A172 (cell line): ENCODE results near the gene ANXA9. TPM values are rescaled to one million over a fixed set of nuclear protein-coding genes. Genes with fewer than 3 reads are reported as not detected.

ENCODE experiments used
- DNase-seq: peaks from one replicate; pipeline ENCODE4 v3.0.0-alpha.2; 2015; ENCODE audit warnings: low spot score
- total RNA-seq: library from RNA; depleted of rRNA; stranded (reverse); fragments of >200 nt; shearing (Covaris generic); gene quantifications from 2 replicates; pipeline ENCODE4 v1.2.3, GENCODE V29; 2014

ANXA9 gene
- total RNA-seq, 1 experiment from 2014 or later = 20.6 TPM

DNA sequence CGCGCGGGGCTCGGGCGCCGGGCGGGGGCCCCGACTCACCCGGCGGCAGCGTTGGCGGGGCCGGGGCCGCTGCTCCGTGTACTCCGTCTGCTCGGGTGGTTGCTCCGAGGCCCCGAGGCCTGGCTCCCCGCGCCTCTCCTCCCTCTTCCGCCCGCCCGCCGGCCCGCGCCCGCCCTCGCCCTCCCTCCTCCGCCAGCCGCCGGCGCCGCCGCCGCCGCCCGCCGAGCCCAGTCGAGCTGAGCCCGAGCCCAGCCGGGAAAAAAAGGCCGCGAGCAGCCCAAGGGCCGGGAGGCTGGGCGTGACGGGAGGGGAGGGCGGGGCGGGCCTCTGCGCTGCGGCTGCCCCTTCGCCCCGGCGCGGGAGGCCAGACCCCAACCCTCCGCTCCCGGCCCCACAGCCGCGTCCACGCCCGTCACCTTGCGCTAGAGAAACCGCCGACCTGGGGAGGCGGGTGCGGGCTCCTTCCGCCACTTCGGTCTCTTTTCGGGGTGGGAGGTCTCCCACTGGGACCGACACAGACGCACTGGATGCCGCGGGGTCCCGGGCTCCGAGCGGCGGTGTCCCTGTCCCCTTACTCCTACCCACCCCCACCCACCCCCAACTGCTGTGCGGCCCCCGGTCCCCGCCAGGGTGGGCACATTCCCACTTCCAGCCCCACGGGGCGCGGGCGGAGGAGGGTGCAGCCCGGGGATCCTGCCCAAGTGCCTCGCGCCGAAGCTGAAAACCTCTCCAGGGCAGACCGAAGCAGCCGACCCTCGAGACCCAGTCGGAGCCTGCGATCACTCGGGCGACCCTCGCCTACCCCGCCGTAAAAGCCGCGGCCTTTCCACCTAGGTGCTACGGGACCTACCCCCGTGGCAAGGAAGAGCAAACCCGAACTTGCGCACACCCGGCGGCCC, 7.3 kb upstream of the ANXA9 start, which contains the start of gene CERS2:
TSS of gene CERS2 (minus strand) at position 256 of the 899 bp plus-strand sequence. CDS start 5,745 bp downstream, outside the sequence.
- peak; percentile 60 for DNase-seq

DNA sequence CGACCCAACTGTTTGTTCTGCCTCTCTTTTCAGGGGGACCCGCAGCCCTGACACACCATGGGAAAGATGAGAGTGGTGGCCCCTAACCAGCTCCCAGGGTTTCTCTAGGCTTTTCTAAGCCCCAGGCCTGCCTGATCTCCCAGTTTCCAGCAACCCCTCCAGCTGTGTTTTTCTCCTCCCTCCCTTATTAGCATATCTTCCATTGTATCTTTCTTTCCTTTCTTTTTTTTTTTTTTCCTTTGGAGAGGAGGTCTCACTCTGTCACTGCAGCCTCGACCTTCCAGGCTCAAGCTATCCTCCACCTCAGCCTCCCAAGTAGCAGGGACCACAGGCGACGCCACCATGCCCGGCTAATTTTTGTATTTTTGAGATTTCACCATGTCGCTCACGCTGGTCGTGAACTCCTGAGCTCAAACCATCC, 5.7 kb upstream of the ANXA9 start:
- DNase-seq = no peak

DNA sequence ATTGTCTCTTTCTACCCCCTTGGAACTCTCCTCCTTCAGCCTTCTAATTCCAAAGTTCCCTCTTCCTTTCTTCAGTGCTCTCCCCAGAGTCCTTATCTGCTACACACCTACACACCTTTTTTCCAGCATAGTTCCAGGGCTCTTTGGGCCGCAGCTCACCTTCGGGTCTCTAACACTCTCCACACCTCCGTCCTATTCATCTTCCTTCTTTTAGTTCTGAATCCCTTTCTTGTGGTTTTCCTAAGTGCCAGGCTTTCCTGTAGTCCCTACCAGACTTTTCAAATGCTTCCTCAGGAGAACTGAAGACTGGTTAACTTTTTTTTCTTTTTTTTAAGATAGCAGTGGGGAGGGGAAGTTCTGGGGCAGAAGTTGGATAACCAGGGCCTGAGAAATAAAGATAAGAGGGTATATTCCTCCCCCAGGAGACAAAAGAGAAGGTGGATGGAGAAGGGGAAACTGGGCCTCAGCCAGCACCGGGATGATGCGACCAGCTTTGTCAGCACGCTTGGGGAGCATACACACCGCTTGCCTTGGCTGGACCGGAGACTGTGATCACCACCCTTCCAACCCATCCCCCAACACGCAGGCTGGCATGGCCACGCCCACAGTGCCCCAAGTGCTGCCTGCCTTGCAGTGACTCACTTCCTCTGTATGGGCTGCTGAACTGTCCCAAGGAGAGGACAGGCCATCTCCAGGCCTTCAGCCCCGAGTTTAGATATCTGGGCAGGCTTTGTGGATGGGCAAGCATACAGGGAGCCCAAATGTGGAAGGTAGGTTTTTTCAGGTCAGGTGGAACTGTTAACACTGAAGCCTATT, 5.0 kb upstream of the ANXA9 start:
- DNase-seq = peak; percentile 99

DNA sequence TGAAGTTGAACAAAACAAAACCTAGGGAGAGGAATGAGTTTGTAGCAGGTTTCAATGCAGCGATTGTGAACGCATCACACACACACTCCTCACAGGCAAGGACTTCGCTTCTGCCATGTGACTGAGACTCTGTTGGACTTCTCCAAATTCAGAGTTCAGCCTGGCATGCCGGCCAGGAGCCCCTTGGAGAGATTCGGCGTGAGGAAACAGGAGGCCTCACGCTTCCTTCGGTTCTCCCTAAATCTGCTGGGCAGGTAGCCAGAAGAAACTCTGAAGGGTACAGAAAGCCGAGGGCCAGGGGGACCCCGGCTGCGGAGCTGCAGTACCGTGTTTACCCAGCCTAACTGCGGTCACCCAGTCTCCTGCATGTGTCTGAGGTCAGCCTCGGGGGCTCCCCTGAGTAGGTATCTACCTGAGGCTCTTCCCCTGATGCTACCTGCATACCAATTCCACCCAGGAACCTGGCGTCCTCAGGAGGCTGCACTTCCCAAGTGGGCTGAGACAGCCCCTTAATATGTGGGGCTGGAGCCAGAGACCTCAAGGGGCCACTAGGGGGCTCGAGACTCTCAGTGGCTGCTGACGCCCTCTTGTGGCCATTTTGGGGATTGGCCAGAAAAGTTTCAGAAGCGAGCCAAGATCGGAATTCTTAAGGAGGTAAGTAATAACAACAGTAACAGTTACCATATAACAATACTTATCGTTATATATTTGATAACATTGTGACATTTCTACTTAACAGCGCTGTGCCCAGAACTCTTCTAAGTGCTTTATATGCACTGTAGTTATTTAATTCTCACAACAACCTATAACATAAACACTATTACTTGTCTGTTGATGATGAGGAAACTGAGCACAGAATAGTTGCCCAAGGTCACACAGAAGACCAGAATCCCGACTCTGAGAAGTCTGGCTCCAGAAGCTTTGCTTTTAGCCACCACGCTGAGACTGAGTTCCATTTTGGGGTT, 2.7 kb upstream of the ANXA9 start:
- peak; percentile 90 for DNase-seq

DNA sequence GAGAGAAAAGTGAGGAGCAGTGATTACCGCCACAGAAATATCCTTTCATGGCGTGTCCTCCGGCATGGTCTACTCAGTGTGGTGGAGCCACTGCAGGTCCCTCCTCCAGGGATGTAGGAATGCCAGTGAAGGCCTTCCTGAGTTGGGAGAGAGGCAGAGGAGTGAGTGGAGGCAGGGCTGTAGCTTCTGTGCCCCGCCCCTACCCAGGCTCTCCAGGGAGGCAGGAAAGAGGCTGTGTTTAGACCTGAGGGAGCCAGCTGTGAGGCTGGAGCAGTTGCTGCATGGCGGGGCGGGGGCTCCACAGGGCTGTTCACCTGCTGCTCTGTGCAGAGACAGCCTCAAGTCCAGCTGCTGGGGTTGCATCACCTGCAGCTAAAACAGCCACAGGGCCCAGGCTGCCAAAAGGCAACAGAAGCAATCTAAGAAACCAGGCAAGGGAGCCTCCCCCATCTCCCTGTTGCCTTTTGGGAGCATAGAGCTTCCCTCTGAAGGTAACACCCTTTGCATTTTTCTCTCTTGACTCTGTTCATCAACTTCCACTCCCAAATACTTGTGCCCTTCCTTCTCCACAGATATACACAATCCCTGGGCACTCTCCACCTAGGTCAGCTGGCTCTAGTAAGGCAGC, 801 bp upstream of the ANXA9 start:
- DNase-seq = peak; percentile 76

DNA sequence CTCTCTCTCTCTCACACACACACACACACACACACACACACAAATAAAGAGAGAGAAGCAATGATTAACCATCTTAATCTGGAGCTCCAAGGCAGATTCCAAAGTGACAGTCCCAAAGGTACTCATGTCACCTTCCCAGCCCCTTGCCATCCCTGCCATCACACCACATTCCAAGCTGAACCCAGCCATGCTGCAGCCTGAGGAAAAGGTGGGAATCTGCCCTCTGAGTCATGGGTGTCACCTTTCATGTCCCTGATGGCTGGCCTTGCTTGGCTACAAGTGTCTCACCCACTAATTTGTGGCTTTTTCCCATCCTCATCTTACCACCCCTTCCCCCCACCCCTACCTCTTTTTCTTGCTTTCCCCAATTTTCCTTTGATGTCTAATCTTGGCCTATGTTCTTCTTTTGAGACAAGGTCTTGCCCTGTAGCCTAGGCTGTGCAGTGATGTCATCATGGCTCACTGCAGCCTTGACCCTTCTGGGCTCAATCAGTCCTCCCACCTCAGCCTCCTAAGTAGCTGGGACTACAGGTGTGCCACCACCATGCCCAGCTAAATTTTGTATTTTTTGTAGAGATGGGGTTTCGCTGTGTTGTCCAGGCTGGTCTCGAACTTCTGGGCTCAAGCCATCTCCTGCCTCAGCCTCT, 3.2 kb downstream of the ANXA9 start:
- no peak for DNase-seq

DNA sequence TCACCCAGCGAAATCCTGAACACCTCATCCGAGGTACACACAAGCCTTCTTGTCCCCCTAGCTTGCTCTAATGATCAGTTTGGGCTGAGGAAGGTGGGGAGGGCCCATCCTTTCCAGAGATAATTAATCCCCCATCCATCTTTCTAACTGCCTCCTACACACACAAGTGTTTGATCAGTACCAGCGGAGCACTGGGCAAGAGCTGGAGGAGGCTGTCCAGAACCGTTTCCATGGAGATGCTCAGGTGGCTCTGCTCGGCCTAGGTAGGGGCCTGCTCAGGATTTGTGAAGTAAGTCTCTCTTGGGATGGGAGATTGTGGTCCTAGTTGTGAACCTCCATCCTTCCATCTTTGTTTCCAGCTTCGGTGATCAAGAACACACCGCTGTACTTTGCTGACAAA, 5.8 kb downstream of the ANXA9 start:
- no peak for DNase-seq

DNA sequence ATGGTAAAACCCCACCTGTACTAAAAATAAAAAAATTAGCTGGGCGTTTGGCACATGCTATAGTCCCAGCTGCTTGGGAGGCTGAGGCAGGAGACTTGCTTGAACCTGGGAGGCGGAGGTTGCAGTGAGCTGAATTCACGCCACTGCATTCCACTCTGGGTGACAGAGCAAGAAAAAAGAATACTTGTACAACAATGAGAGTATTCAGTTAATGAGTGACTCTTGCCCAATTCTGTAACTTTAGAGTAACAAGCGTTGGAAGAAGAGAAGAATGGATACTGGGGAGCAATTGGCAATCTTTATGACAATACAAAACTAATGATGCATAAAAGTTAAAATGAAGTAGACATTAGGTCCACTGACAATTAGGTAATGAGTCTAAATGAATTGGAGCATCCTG, 10.5 kb downstream of the ANXA9 start:
- no peak for DNase-seq

DNA sequence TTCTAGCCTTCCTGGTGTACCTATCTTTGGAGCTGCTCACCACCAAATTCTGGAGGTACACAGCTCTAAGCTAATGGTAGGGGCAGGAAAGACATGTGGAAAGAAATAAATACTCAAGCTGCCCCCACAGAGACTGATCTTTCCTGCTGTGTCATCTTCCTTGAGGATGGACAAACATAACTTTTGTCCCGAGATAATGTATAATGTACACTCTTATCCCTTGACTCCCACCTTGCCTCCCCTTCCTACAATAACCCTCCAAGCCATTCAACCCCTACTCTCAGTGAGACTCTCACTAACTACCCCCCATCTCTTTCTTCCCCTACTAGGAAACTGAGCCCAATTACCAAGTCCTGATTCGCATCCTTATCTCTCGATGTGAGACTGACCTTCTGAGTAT, 12.2 kb downstream of the ANXA9 start:
- DNase-seq = no peak

DNA sequence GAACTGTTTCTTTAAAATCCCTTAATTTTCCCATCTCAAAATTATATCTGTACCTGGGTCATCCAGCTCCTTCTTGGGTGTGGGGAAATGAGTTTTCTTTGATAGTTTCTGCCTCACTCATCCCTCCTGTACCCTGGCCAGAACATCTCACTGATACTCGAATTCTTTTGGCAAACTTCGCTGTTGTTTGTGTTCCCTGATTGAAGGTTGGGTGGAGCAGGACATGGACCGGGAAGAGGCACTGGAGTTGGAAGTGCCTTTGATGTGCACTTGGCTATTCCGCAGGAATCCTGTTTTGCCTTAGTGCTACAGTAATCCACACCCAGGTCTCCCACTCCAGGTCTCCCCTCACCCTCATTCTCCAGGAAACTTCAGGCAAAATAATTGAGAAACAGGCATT, 13.4 kb downstream of the ANXA9 start:
- no peak for DNase-seq

DNA sequence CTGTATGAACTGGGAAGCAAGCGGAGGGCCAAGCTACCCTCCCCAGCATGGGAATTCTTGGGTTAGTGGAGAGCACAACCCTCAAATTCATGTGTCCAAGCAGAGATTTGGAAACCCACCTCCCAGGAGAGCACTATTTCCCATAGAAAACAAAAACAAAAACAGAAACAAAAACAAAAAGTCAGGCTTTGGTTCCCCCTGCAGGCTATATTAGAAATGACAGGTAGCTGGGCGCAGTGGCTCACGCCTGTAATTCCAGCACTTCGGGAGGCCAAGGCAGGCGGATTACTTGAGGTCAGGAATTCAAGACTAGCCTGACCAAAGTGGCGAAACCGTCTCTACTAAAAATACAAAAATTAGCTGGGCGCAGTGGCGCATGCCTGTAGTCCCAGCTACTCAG, 13.8 kb downstream of the ANXA9 start:
- no peak for DNase-seq

DNA sequence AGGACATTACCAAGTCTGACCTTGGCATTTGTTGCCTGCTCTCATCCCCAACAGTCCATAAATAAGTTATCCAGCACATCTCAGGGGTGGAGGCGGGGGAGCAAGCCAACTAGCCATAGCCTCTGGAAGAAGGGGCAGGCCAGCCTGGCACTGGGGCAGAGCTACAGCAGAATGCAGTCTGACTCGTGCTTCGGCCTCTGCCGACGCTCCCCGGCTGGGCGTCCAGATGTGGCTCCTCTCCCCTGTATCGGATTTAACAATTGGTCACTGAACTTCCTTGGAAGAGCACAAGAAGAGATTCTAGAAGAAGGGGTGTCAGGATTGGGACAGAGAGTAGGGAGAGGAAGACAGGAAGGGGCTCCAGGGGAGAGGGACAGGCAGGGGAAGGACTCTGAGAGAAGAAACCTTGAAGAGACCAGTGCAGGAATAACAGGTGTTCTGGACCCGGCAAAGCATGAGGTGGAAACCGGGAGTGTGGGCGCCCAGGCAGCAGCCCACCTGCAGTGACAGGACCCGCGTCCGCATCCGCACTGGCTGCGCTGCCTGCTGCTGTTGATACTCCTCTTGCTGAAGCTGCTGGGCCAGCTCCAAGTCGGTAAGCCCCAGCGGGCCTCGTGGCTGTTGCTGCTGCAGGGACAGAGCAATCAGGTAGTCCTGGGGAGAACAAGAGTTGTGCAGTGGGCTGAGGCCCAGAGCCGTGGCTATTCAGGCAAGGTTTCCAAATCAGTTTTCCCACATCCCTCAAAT, 15.2 kb downstream of the ANXA9 start:
- DNase-seq = no peak

DNA sequence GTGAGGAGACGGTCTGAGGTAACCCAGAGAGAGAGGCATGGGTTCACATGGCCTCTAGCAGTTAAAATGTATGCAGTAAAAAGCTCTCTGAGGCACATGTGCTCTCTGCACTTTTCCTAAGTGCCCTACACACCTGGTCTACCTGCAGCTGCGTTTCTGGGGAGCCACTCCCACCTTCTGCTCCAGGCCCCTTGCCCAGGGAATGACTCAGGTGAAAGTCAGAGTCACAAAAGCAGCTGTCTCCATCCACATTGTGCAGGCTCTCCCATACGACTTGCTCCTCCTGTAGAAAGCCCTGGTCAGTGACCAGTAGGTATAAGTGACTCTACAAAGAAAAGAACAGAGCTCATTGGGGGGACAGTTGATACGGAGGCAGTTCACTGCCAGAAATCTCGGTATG, 15.9 kb downstream of the ANXA9 start:
- DNase-seq = no peak

DNA sequence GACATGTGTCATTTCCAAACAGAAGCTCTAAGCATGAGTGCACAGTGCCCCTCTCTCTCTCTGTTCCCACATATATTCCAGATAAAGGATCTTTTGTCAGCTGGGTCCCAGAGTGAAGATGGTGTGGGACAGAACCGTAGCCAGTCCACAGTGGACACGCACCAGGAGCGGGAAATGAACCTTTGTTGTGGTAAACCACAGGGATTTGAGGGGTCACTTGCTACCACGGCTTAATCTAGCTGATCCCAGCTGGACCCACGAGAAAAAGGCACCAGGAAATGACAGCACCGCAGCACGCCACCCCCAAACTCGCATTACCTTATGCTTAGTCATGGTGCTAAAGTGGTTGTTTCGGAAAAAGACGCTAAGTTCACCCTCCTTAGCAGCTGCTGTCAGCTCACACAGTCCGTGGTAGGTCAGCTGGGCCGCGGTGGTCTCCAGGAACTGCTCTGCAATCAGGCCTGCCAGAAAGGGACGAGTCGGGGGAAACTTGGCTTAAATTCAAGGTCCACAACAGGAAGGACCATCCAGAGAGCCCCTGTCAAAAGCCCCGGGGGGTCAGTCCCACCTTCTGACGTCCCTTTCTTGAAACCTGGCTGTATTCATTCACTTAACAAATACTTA, 17.1 kb downstream of the ANXA9 start:
- DNase-seq = peak; percentile 98

DNA sequence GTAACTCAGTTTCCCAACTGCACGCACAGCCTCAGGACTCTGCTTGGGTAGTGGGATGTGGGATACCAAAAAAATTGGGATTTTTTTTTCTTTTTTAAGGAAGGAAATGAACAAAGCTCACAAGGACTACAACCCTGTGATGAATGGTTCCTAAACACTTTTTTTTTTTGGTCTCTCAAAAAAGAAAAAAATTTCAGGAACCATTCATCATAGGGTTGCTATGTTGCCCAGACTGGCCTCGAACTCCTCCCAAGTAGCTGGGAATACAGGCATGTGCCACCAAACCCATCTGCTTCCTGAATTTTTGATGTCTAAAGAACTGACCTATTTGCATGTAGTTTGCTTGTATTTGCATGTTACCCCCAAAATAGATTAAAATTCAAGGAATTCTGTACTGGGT, 17.8 kb downstream of the ANXA9 start:
- DNase-seq = no peak

DNA sequence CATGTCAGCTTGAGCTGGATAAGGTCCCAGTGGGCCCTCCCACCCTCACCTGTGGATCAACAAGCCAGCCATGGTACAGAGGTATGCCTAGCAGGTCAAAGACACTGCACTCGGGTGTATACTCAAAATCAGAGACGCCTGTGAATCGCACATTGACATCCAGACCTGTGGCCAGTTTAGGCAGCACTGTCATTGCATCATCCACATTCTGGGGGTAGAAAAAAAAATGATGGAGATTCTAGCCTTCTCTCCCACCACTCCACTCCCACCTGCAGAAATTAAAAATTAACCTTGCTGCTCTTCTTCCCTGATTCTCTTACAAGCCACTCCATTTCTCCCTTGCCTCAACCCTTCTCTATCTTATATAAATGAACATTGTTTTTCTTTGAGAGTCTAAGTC, 18.3 kb downstream of the ANXA9 start:
- no peak for DNase-seq

DNA sequence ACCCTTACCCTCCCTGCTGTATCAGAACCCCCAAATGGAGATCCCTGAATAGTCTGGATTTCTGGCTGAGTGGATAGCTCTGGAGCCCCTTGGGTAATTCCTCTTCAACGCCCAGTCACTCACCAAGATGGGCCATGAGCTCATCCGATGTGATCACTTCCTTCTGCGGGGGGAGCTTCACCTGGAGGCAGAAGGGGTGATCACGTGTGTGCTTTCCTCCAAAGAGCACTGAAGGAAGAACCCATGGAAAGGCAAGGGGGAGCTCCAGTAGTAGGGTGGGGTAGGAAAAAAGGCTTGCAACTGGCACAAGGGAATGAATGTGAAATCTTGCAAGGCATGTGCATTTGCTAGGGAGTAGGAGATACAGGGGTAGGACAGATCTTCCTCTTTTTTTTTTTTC, 19.5 kb downstream of the ANXA9 start:
- no peak for DNase-seq

DNA sequence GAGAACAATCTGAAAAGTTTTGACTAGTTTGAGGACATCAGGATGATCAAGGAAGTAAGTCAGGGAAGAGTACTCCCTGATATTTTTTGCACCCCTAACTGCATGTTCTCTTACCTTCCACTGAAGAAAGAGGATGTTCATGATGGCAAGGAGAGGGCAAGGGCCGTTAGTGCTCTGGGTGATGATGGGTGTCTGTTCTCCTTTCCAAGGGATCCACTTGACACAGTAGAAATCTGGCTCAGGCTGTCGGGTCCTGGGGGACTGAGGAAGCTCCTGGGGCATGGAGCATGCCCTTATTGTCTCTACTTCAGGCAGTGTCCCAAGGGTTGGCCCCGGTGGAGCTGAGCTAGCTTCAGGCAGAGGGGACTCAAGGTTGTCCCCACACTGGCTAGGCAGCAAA, 20.0 kb downstream of the ANXA9 start:
- no peak for DNase-seq

DNA sequence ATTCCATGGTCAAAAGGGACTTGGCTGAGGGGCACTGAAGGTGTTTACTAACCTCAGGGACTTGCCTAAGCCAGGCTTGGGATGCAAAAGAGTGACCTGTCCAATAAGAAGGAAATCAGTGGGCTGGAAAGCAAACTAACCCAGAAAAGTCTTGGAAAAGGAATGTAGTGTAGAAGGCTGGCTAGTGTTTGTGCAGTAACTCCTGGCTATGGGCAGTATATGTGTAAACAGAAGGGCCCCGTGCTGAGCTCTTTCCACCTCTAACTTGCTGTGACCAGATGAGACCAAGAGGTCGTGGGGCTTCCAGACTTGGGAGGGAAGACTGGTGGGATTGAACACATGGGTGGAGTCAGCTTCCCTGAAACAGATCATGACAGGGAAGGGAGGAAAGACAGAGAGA, 20.5 kb downstream of the ANXA9 start:
- DNase-seq = no peak
